OCI-LY1 (cell line): ENCODE data around the gene CRB3.

Experiments used
- EZH2 ChIP-seq: fragments of 200-600 bp; sonication (generic), shearing (Covaris generic); IDR thresholded peaks from 2 replicates; pipeline ENCODE4 v1.8.0; 2017; ENCODE audit warnings: borderline replicate concordance, mixed run types, mild to moderate bottlenecking, antibody characterized with exemption, low read length, moderate library complexity, mixed read lengths
- TF ChIP-seq, protein P1 (sequence below): fragments of 200-600 bp; sonication (generic), shearing (Covaris generic); IDR thresholded peaks from 2 replicates; pipeline ENCODE4 v1.5.1; 2017; ENCODE audit warnings: mild to moderate bottlenecking, antibody characterized with exemption, low read length, moderate library complexity, mixed read lengths

GRCh38 chr19:6460099-6460884 is 3.8 kb upstream of the CRB3 start:
- TF ChIP-seq, protein P1, sequence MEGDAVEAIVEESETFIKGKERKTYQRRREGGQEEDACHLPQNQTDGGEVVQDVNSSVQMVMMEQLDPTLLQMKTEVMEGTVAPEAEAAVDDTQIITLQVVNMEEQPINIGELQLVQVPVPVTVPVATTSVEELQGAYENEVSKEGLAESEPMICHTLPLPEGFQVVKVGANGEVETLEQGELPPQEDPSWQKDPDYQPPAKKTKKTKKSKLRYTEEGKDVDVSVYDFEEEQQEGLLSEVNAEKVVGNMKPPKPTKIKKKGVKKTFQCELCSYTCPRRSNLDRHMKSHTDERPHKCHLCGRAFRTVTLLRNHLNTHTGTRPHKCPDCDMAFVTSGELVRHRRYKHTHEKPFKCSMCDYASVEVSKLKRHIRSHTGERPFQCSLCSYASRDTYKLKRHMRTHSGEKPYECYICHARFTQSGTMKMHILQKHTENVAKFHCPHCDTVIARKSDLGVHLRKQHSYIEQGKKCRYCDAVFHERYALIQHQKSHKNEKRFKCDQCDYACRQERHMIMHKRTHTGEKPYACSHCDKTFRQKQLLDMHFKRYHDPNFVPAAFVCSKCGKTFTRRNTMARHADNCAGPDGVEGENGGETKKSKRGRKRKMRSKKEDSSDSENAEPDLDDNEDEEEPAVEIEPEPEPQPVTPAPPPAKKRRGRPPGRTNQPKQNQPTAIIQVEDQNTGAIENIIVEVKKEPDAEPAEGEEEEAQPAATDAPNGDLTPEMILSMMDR: peak; percentile 74
- no peak for TF ChIP-seq EZH2
